Breast epithelium (tissue), 4 donors: ENCODE data around the gene TBXAS1. TPM values are rescaled to one million over a fixed set of nuclear protein-coding genes. Genes with fewer than 3 reads are reported as not detected.

Experiments
- DNase-seq, 2 donors: peaks; one replicate each; pipeline ENCODE4 v3.0.0-alpha.2; 2019; ENCODE audit warnings: low spot score in 2 of 2
- H3K27ac ChIP-seq, 2 donors: fragments of 200-600 bp; sonication (generic) in 1 of 2; one replicate each; pipeline ENCODE4 v1.5.1; 2016 to 2019; ENCODE audit warnings: mild to moderate bottlenecking in 1 of 2
- H3K27me3 ChIP-seq, 2 donors: fragments of 200-600 bp; sonication (generic) in 1 of 2; one replicate each; pipeline versions ENCODE4 v1.5.1 to v1.6.0; 2017 to 2019; ENCODE audit warnings: control low read depth in 1 of 2, mild to moderate bottlenecking in 1 of 2
- H3K36me3 ChIP-seq: fragments of 200-600 bp; one replicate; pipeline ENCODE4 v1.5.1; 2019
- H3K4me1 ChIP-seq, 2 donors: fragments of 200-600 bp; sonication (generic); one replicate each; pipeline ENCODE4 v1.5.1; 2016 to 2019; ENCODE audit warnings: control low read depth in 1 of 2
- H3K4me3 ChIP-seq, 3 donors: fragments of 200-600 bp; sonication (generic); 1 replicate in 2 of 3; 2 replicates in 1 of 3; pipeline ENCODE4 v1.5.1; 2016 to 2019; ENCODE audit warnings: mild to moderate bottlenecking in 3 of 3, moderate library complexity in 2 of 3
- H3K9me3 ChIP-seq, 2 donors: fragments of 200-600 bp; sonication (generic) in 1 of 2; one replicate each; pipeline ENCODE4 v1.5.1; 2016 to 2019; ENCODE audit warnings: control low read depth in 1 of 2
- CTCF ChIP-seq, 3 donors: fragments of 450-650 bp; IDR thresholded peaks; one replicate each; pipeline ENCODE4 v1.5.1; 2016 to 2017; ENCODE audit warnings: antibody characterized with exemption in 3 of 3, mild to moderate bottlenecking in 3 of 3, moderate library complexity in 3 of 3
- POLR2A ChIP-seq: fragments of 450-650 bp; IDR thresholded peaks from one replicate; pipeline ENCODE4 v1.6.1; 2016; ENCODE audit warnings: antibody characterized with exemption, mild to moderate bottlenecking, moderate library complexity
- POLR2AphosphoS5 ChIP-seq, 3 donors: sonication (generic); formaldehyde crosslinking; IDR thresholded peaks; one replicate each; pipeline ENCODE4 v1.6.1; 2017; ENCODE audit warnings: antibody characterized with exemption in 3 of 3
- intact Hi-C: fragments of 100-400 bp; cut with DNase I; formaldehyde crosslinking; loops from one replicate; pipeline ENCODE4 v1.15.1; 2023; ENCODE audit warnings: low total_unique reads
- total RNA-seq, 3 donors: library from RNA; depleted of rRNA; stranded (reverse); fragments of >200 nt; gene quantifications; one replicate each; pipeline ENCODE4 v1.1.0, GENCODE V29; 2016

Gene TBXAS1
- total RNA-seq, 3 donors from 2014 or later, result 17.7 to 59.8 (median 17.9) TPM

GRCh38 chr7:140025814-140026433 lies 196.9 kb downstream of the TBXAS1 start:
- H3K27ac ChIP-seq, result no peak overlapping the region
- intact Hi-C loops, result no loop called here
- H3K36me3 ChIP-seq, result no peaks in the 10 kb centered on the region
- H3K9me3 ChIP-seq, result no peaks in the 10 kb centered on the region
- no peak for DNase-seq
- TF ChIP-seq CTCF (IDR thresholded peaks at IDR 0.05) (no peak), POLR2AphosphoS5 (IDR thresholded peaks at IDR 0.05) (no peak), POLR2A (no peak)
- H3K27me3 ChIP-seq, result no peaks in the 10 kb centered on the region
- H3K4me1 ChIP-seq, result no peaks in the 10 kb centered on the region
- H3K4me3 ChIP-seq, result no peak overlapping the region

- Histone ChIP-seq H3K4me1 (no peaks in the 10 kb centered on the region), H3K4me3 (no peak overlapping the region), H3K27ac (no peak overlapping the region), H3K36me3 (no peaks in the 10 kb centered on the region), H3K27me3 (no peaks in the 10 kb centered on the region), H3K9me3 (no peaks in the 10 kb centered on the region)
- DNase-seq, result no peak
- intact Hi-C loops, result no loop called here
- TF ChIP-seq POLR2AphosphoS5 (IDR thresholded peaks at IDR 0.05), result no peak
- TF ChIP-seq CTCF (IDR thresholded peaks at IDR 0.05), result no peak
- no peak for TF ChIP-seq POLR2A
Measured at GRCh38 chr7:140026935-140027334, 197.9 kb downstream of the TBXAS1 start.

- intact Hi-C loops, result no loop called here
- Histone ChIP-seq H3K36me3 (no peaks in the 10 kb centered on the region), H3K27me3 (no peaks in the 10 kb centered on the region), H3K4me1 (no peaks in the 10 kb centered on the region), H3K9me3 (no peaks in the 10 kb centered on the region), H3K27ac (no peak overlapping the region), H3K4me3 (no peak overlapping the region)
- no peak for TF ChIP-seq POLR2A
- no peak for TF ChIP-seq POLR2AphosphoS5 (IDR thresholded peaks at IDR 0.05)
- no peak for TF ChIP-seq CTCF (IDR thresholded peaks at IDR 0.05)
- no peak for DNase-seq
Measured at GRCh38 chr7:140027858-140028257, 198.8 kb downstream of the TBXAS1 start.

GRCh38 chr7:140028311-140028710 lies 199.2 kb downstream of the TBXAS1 start:
- Histone ChIP-seq H3K27me3 (no peaks in the 10 kb centered on the region), H3K36me3 (no peaks in the 10 kb centered on the region), H3K4me3 (no peak overlapping the region)

GRCh38 chr7:140029072-140029471 lies 200.0 kb downstream of the TBXAS1 start:
- H3K27me3 ChIP-seq, result no peaks in the 10 kb centered on the region
- TF ChIP-seq POLR2AphosphoS5 (IDR thresholded peaks at IDR 0.05), result no peak
- no peak for TF ChIP-seq POLR2A
- TF ChIP-seq CTCF (IDR thresholded peaks at IDR 0.05), result no peak
- H3K4me3 ChIP-seq, result no peak overlapping the region
- no peaks in the 10 kb centered on the region for H3K9me3 ChIP-seq
- H3K36me3 ChIP-seq, result no peaks in the 10 kb centered on the region
- DNase-seq, result no peak
- no peaks in the 10 kb centered on the region for H3K4me1 ChIP-seq
- H3K27ac ChIP-seq, result no peak overlapping the region
- intact Hi-C loops, result no loop called here

More at GRCh38 chr7:140028311-140028710, 199.2 kb downstream of the TBXAS1 start:
- TF ChIP-seq POLR2A, result no peak
- no peak for TF ChIP-seq POLR2AphosphoS5 (IDR thresholded peaks at IDR 0.05)
- TF ChIP-seq CTCF (IDR thresholded peaks at IDR 0.05), result no peak
- no peaks in the 10 kb centered on the region for H3K4me1 ChIP-seq
- H3K27ac ChIP-seq, result no peak overlapping the region
- H3K9me3 ChIP-seq, result no peaks in the 10 kb centered on the region
- intact Hi-C loops, result no loop called here
- no peak for DNase-seq
